ENCODE measurements around the gene SH3TC1.

SH3TC1 gene

GRCh38 chr4:8230033-8230432 is 30.9 kb downstream of the SH3TC1 start:
- no peak for TF ChIP-seq CTCF (IDR thresholded peaks at IDR 0.05; ENCODE audit: control insufficient read depth, extremely low read depth, insufficient read depth)
- no peak overlapping the region for H3K4me3 ChIP-seq (ENCODE audit: low read depth, low read length)

GRCh38 chr4:8230891-8231290 is 31.8 kb downstream of the SH3TC1 start:
- TF ChIP-seq CTCF (IDR thresholded peaks at IDR 0.05; ENCODE audit: control insufficient read depth, extremely low read depth, insufficient read depth), result no peak
- no peak for DNase-seq (ENCODE audit: low read depth)
- H3K4me3 ChIP-seq (ENCODE audit: low read depth, low read length), result no peak overlapping the region

More at GRCh38 chr4:8230033-8230432, 30.9 kb downstream of the SH3TC1 start:
- DNase-seq (ENCODE audit: low read depth), result no peak

- no peak for TF ChIP-seq CTCF (IDR thresholded peaks at IDR 0.05; ENCODE audit: control insufficient read depth, extremely low read depth, insufficient read depth)
- H3K4me3 ChIP-seq (ENCODE audit: low read depth, low read length), result no peak overlapping the region
- no peak for DNase-seq (ENCODE audit: low read depth)
Observed at GRCh38 chr4:8231551-8232049, 32.5 kb downstream of the SH3TC1 start.

GRCh38 chr4:8232748-8233147 is 33.7 kb downstream of the SH3TC1 start:
- no peak for TF ChIP-seq CTCF (IDR thresholded peaks at IDR 0.05; ENCODE audit: control insufficient read depth, extremely low read depth, insufficient read depth)

GRCh38 chr4:8233672-8234484 is 34.8 kb downstream of the SH3TC1 start:
- no peak for TF ChIP-seq CTCF (IDR thresholded peaks at IDR 0.05; ENCODE audit: control insufficient read depth, extremely low read depth, insufficient read depth)
- H3K4me3 ChIP-seq (ENCODE audit: low read depth, low read length), result no peak overlapping the region
- DNase-seq (ENCODE audit: low read depth), result no peak

More at GRCh38 chr4:8232748-8233147, 33.7 kb downstream of the SH3TC1 start:
- H3K4me3 ChIP-seq (ENCODE audit: low read depth, low read length), result no peak overlapping the region
- no peak for DNase-seq (ENCODE audit: low read depth)

GRCh38 chr4:8234715-8235114 is 35.6 kb downstream of the SH3TC1 start:
- TF ChIP-seq CTCF (IDR thresholded peaks at IDR 0.05; ENCODE audit: control insufficient read depth, extremely low read depth, insufficient read depth), result no peak
- no peak for DNase-seq (ENCODE audit: low read depth)
- H3K4me3 ChIP-seq (ENCODE audit: low read depth, low read length), result no peak overlapping the region

Measured in LNCaP clone FGC (cell line).